ENCODE measurements around the gene NCR1.
"Not testable (repeated sequence)": the region's sequence is repeated elsewhere in the genome, so short reads cannot be mapped to it uniquely, and the experiment has no call there.

Gene NCR1

GRCh38 chr19:54947381-54947780 lies 41.4 kb downstream of the NCR1 start, which contains the start of gene NLRP7:
TSS of gene NLRP7 (minus strand) at chr19:54947530.
- H4K20me1 ChIP-seq (ENCODE audit: low read depth, low read length) = no peaks in the 10 kb centered on the region
- no peaks in the 10 kb centered on the region for H3K9me2 ChIP-seq (replicated peaks; ENCODE audit: insufficient read depth, low read length)
- peak within 1 kb of the TSS; percentile 1 for H3K4me2 ChIP-seq (ENCODE audit: low read depth, low read length, poor library complexity, severe bottlenecking)
- H3K79me2 ChIP-seq (ENCODE audit: insufficient read depth, low read length) = no peaks in the 10 kb centered on the region
- no peak within 1 kb of the TSS for H3K4me3 ChIP-seq (ENCODE audit: insufficient read depth, low read length, poor library complexity, severe bottlenecking)
- H2AFZ ChIP-seq (ENCODE audit: low read depth, low read length, severe bottlenecking) = no peak within 1 kb of the TSS
- peak within 1 kb of the TSS; percentile 18; the same call in 1 of the 2 replicates for H3K9ac ChIP-seq (ENCODE audit: low read length)
- H3K27me3 ChIP-seq (ENCODE audit: low read length) = no peaks in the 10 kb centered on the region
- H3K36me3 ChIP-seq (ENCODE audit: low read length) = no peaks in the 10 kb centered on the region
- no peak for TF ChIP-seq EZH2phosphoT487 (conservative IDR thresholded peaks at IDR 0.05; ENCODE audit: low read length)
- no peak for TF ChIP-seq CTCF (IDR thresholded peaks at IDR 0.05; ENCODE audit: insufficient read depth, low read length, poor library complexity, severe bottlenecking)
- H3K9me3 ChIP-seq (ENCODE audit: insufficient read depth, low read length) = no peaks in the 10 kb centered on the region
- H3K27ac ChIP-seq (ENCODE audit: low read depth, low read length) = peak within 1 kb of the TSS; percentile 97
- H3F3A ChIP-seq (ENCODE audit: insufficient read depth) = peaks cover 54% of the 10 kb centered on the region

- H3F3A ChIP-seq (ENCODE audit: insufficient read depth) = peaks cover 59% of the 10 kb centered on the region
- no peak overlapping the region for H2AFZ ChIP-seq (ENCODE audit: low read depth, low read length, severe bottlenecking)
- H4K20me1 ChIP-seq (ENCODE audit: low read depth, low read length) = no peaks in the 10 kb centered on the region
- peak overlapping the region; percentile 97 for H3K27ac ChIP-seq (ENCODE audit: low read depth, low read length)
- no peaks in the 10 kb centered on the region for H3K9me2 ChIP-seq (replicated peaks; ENCODE audit: insufficient read depth, low read length)
- no peaks in the 10 kb centered on the region for H3K79me2 ChIP-seq (ENCODE audit: insufficient read depth, low read length)
- H3K9ac ChIP-seq (ENCODE audit: low read length) = peak overlapping the region; percentile 62
- peak overlapping the region; percentile 80 for H3K4me2 ChIP-seq (ENCODE audit: low read depth, low read length, poor library complexity, severe bottlenecking)
- no peaks in the 10 kb centered on the region for H3K9me3 ChIP-seq (ENCODE audit: insufficient read depth, low read length)
- H3K27me3 ChIP-seq (ENCODE audit: low read length) = no peaks in the 10 kb centered on the region
- H3K36me3 ChIP-seq (ENCODE audit: low read length) = no peaks in the 10 kb centered on the region
- H3K4me3 ChIP-seq (ENCODE audit: insufficient read depth, low read length, poor library complexity, severe bottlenecking) = peak overlapping the region; percentile 28
- TF ChIP-seq CTCF (IDR thresholded peaks at IDR 0.05; ENCODE audit: insufficient read depth, low read length, poor library complexity, severe bottlenecking) (no peak), EZH2phosphoT487 (conservative IDR thresholded peaks at IDR 0.05; ENCODE audit: low read length) (no peak)
Measured at GRCh38 chr19:54949412-54949811, 43.5 kb downstream of the NCR1 start.

GRCh38 chr19:54950580-54950979 lies 44.6 kb downstream of the NCR1 start:
- not testable (repeated sequence) for H3K79me2 ChIP-seq (ENCODE audit: insufficient read depth, low read length)
- H3K9ac ChIP-seq (ENCODE audit: low read length) = peak overlapping the region; percentile 62

GRCh38 chr19:54952591-54953344 lies 46.8 kb downstream of the NCR1 start:
- H4K20me1 ChIP-seq (ENCODE audit: low read depth, low read length) = no peaks in the 10 kb centered on the region
- peak overlapping the region; percentile 97 for H3K27ac ChIP-seq (ENCODE audit: low read depth, low read length)
- H3K9ac ChIP-seq (ENCODE audit: low read length) = no peak overlapping the region
- H3K9me3 ChIP-seq (ENCODE audit: insufficient read depth, low read length) = no peaks in the 10 kb centered on the region
- no peaks in the 10 kb centered on the region for H3K9me2 ChIP-seq (replicated peaks; ENCODE audit: insufficient read depth, low read length)
- H2AFZ ChIP-seq (ENCODE audit: low read depth, low read length, severe bottlenecking) = peak overlapping the region; percentile 51
- no peak for TF ChIP-seq CTCF (IDR thresholded peaks at IDR 0.05; ENCODE audit: insufficient read depth, low read length, poor library complexity, severe bottlenecking)
- H3K4me3 ChIP-seq (ENCODE audit: insufficient read depth, low read length, poor library complexity, severe bottlenecking) = no peak overlapping the region
- no peaks in the 10 kb centered on the region for H3K36me3 ChIP-seq (ENCODE audit: low read length)
- H3K4me2 ChIP-seq (ENCODE audit: low read depth, low read length, poor library complexity, severe bottlenecking) = no peak overlapping the region
- H3K27me3 ChIP-seq (ENCODE audit: low read length) = no peaks in the 10 kb centered on the region
- H3K79me2 ChIP-seq (ENCODE audit: insufficient read depth, low read length) = no peaks in the 10 kb centered on the region
- H3F3A ChIP-seq (ENCODE audit: insufficient read depth) = peaks cover 42% of the 10 kb centered on the region

More at GRCh38 chr19:54950580-54950979, 44.6 kb downstream of the NCR1 start:
- not testable (repeated sequence) for H2AFZ ChIP-seq (ENCODE audit: low read depth, low read length, severe bottlenecking); H4K20me1 ChIP-seq (ENCODE audit: low read depth, low read length); H3K9me2 ChIP-seq (replicated peaks; ENCODE audit: insufficient read depth, low read length); H3K27me3 ChIP-seq (ENCODE audit: low read length); H3K36me3 ChIP-seq (ENCODE audit: low read length); H3K9me3 ChIP-seq (ENCODE audit: insufficient read depth, low read length)
- Histone ChIP-seq H3K4me2 (ENCODE audit: low read depth, low read length, poor library complexity, severe bottlenecking) (peak overlapping the region; percentile 80), H3F3A (ENCODE audit: insufficient read depth) (peaks cover 54% of the 10 kb centered on the region), H3K4me3 (ENCODE audit: insufficient read depth, low read length, poor library complexity, severe bottlenecking) (peak overlapping the region; percentile 28), H3K27ac (ENCODE audit: low read depth, low read length) (peak overlapping the region; percentile 97)

GRCh38 chr19:54953345-54953713 lies 47.4 kb downstream of the NCR1 start:
- peaks cover 36% of the 10 kb centered on the region for H3F3A ChIP-seq (ENCODE audit: insufficient read depth)
- H3K9me3 ChIP-seq (ENCODE audit: insufficient read depth, low read length); H4K20me1 ChIP-seq (ENCODE audit: low read depth, low read length); H3K79me2 ChIP-seq (ENCODE audit: insufficient read depth, low read length); H3K36me3 ChIP-seq (ENCODE audit: low read length); H2AFZ ChIP-seq (ENCODE audit: low read depth, low read length, severe bottlenecking); H3K4me2 ChIP-seq (ENCODE audit: low read depth, low read length, poor library complexity, severe bottlenecking); H3K9me2 ChIP-seq (replicated peaks; ENCODE audit: insufficient read depth, low read length); H3K27ac ChIP-seq (ENCODE audit: low read depth, low read length); H3K27me3 ChIP-seq (ENCODE audit: low read length); H3K4me3 ChIP-seq (ENCODE audit: insufficient read depth, low read length, poor library complexity, severe bottlenecking); H3K9ac ChIP-seq (ENCODE audit: low read length): not testable (repeated sequence)

Data from SU-DHL-6 (cell line).